SH-SY5Y (cell line): ENCODE measurements around the gene S100A5.

ENCODE experiments used
- GATA2 ChIP-seq: IDR thresholded peaks from 2 replicates; pipeline ENCODE4 v1.6.1; 2011; ENCODE audit warnings: mild to moderate bottlenecking, low read depth, low read length
- GATA3 ChIP-seq: IDR thresholded peaks from 2 replicates; pipeline ENCODE4 v1.6.1; 2011; ENCODE audit warnings: low read depth, mild to moderate bottlenecking, low read length, moderate library complexity

DNA sequence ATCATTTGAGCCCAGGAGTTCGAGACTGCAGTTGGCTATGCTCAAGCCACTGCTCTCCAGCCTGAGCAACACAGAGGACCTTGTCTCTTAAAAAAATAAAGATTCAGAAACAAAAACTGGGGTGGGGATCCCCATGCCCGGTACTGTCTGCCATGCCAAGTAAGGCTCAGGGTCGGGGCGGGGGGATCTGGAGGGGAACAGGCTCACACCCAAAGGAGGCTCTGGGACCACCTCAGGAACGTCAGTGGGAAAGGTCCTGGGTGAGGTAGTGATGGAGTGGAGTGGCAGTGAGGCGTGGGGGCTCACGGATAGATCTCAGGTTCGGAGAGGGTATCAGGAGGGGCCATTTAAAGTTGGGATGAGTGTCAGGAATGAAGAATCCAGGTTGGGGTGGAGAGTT, 5.6 kb upstream of the S100A5 start:
- TF ChIP-seq GATA2 (no peak), GATA3 (no peak)
